Skeletal muscle tissue (tissue), 4 donors: ENCODE results near the gene SYNJ2. TPM values are rescaled to one million over a fixed set of nuclear protein-coding genes. Genes with fewer than 3 reads are reported as not detected.
A peak's percentile ranks its signal among the peaks of the same experiment; 100 is the strongest.

ENCODE experiments used
- H3K27ac ChIP-seq: one replicate; pipeline ENCODE4 v1.7.0; 2013; ENCODE audit warnings: mild to moderate bottlenecking, low read depth, low read length, inconsistent platforms
- H3K27me3 ChIP-seq, 3 donors: one replicate each; pipeline ENCODE4 v1.7.0; 2013; ENCODE audit warnings: low read length in 3 of 3; ENCODE audit not compliant: control insufficient read depth in 3 of 3, insufficient read depth in 3 of 3
- H3K36me3 ChIP-seq, 3 donors: one replicate each; pipeline ENCODE4 v1.7.0; 2013; ENCODE audit warnings: low read length in 3 of 3; ENCODE audit not compliant: control insufficient read depth in 3 of 3, insufficient read depth in 3 of 3
- H3K4me1 ChIP-seq, 3 donors: one replicate each; pipeline ENCODE4 v1.7.0; 2013; ENCODE audit warnings: low read length in 3 of 3, mild to moderate bottlenecking in 3 of 3; ENCODE audit not compliant: control insufficient read depth in 3 of 3, insufficient read depth in 3 of 3
- H3K4me3 ChIP-seq, 3 donors: one replicate each; pipeline ENCODE4 v1.7.0; 2013; ENCODE audit warnings: low read length in 3 of 3
- H3K9ac ChIP-seq, 3 donors: one replicate each; pipeline ENCODE4 v1.7.0; 2013; ENCODE audit warnings: low read length in 3 of 3, mild to moderate bottlenecking in 3 of 3, moderate library complexity in 2 of 3, low read depth in 1 of 3
- H3K9me3 ChIP-seq, 3 donors: one replicate each; pipeline ENCODE4 v1.7.0; 2013; ENCODE audit warnings: low read length in 3 of 3; ENCODE audit not compliant: control insufficient read depth in 3 of 3
- total RNA-seq: library from RNA; depleted of rRNA; stranded (reverse); fragments of >200 nt; gene quantifications from one replicate; pipeline ENCODE4 v1.2.3, GENCODE V29; 2014
- donor health status: Osteomylitis.

Gene SYNJ2
- total RNA-seq, 1 donor from 2014 or later: 8.4 TPM

DNA sequence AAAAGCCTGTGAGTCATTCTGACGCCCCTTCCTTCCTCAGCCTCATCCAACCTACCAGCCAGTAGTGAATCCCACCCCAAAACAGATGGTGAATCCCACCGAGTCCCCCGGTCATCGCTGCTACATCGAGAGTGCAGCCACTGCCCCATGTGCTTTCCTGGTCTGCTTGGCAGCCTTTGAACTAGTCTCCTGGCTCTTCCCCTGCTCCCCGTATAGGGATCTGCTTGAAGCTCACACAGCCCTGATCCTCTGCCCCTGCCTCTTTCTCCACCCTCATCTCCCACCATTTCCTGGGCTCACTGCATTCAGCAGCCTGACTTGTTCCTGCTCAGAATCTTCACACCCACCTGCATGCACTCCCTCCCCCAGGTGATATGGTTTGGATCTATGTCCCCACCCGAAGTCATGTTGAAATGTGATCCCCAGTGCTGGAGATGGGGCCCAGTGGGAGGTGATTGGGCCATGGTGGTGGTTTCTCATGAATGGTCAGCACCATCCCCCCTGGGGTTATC, 14.6 kb downstream of the SYNJ2 start:
- Histone ChIP-seq H3K4me1 (peaks cover 6 to 12% (median 8%) of the 10 kb centered on the region in 3 donors), H3K9ac (no peak overlapping the region), H3K27ac (no peak overlapping the region), H3K4me3 (no peak overlapping the region), H3K36me3 (no peaks in the 10 kb centered on the region), H3K27me3 (no peaks in the 10 kb centered on the region), H3K9me3 (no peaks in the 10 kb centered on the region)

DNA sequence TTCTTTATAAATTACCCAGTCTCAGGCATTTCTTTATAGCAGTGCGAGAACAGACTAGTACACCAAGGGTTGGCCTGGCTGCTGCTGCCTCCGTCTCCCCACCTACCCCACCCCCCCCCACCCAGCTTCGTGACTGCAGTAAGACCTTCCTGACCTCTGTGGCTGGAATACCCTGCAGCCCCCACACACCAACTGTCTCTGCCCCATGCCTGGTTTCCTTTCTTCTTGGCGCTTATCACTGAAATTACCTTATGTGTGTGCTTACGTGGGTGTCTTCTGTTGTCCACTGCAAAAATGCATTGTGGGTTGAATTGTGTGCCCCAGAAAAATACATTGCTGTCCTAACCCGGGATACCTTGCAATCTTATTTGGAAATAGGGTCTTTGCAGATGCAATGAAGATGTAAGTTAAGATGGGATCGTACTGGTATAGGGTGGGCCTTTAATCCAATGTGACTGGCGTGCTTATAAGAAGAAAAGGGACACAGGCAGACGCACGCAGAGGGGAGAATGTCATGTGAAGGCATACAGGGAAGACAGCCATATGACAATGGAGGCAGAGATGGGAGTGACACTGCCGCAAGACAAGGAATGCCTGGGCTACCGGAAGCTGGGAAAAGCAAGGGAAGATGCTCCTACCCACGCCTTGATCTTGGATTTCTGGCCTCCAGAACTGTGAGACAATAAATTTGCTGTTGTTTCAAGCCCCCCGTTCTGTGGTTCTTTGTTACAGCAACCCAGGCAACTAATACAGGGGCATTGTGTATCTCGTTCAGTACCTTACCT, 15.4 kb downstream of the SYNJ2 start:
- H3K9me3 ChIP-seq: no peaks in the 10 kb centered on the region
- H3K36me3 ChIP-seq: no peaks in the 10 kb centered on the region
- no peak overlapping the region for H3K4me3 ChIP-seq
- H3K27ac ChIP-seq: no peak overlapping the region
- H3K9ac ChIP-seq: no peak overlapping the region
- peaks cover 9 to 12% (median 9%) of the 10 kb centered on the region in 3 donors for H3K4me1 ChIP-seq
- H3K27me3 ChIP-seq: no peaks in the 10 kb centered on the region

DNA sequence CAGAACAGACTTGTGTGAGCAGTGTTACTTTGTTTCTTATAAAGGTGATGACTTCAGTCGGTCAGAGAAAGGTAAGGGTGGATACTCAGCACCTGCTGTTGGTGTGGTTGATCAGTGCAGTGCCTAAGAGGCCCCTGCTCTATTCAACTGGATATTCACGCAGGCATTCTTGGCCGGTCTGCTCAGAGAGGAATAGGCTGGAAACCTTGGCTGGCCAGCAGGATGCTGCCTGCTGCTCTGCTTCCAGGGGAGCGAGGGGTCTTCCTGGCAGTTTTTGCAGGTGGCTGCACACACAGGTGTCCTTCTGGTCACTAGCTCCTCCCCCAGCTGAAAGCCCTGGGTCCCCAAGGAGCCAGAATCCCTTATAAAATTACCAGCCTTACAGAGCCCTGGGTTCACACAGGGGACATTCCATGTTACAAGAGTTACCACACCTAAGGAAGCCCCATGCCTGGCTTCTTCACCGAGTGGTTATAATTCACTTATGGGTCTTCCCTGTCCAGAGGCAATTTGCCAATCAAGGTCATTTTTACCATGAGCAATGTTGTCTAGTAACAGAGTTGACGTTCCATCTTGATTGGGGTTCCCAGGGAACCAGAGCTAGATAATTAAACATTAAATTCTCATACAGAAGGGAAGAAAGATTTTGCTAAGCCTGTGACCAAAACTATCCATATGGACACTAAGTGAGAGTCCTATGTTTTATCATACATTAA, 16.4 kb downstream of the SYNJ2 start:
- Histone ChIP-seq H3K4me1 (peaks cover 18 to 21% (median 19%) of the 10 kb centered on the region in 3 donors), H3K36me3 (no peaks in the 10 kb centered on the region), H3K9me3 (no peaks in the 10 kb centered on the region), H3K4me3 (no peak overlapping the region), H3K9ac (no peak overlapping the region), H3K27me3 (no peaks in the 10 kb centered on the region), H3K27ac (no peak overlapping the region)

DNA sequence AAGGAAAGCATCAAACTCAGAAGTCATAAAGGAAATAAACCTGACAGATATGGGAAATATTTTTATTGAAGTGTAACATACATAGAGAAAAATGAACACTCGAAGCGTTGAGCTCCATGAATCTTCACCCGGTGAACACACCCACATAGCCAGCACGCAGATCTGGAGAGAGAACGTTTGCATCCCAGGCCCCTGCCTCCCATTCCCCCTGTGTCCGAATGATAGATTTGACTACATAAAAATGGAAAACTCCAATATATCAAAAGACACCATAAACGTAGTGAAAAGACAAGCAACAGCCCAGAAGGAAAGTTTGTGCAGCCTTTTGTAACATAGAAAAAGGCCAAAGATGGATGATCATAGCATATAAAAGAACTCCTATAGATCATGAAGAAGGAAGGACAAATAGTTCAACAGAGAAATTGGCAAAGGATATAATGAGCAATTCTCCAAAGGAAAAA, 17.1 kb downstream of the SYNJ2 start:
- Histone ChIP-seq H3K9me3 (no peaks in the 10 kb centered on the region), H3K27me3 (no peaks in the 10 kb centered on the region), H3K4me1 (peaks cover 25 to 28% (median 25%) of the 10 kb centered on the region in 3 donors), H3K4me3 (no peak overlapping the region), H3K27ac (no peak overlapping the region), H3K36me3 (no peaks in the 10 kb centered on the region), H3K9ac (no peak overlapping the region)

DNA sequence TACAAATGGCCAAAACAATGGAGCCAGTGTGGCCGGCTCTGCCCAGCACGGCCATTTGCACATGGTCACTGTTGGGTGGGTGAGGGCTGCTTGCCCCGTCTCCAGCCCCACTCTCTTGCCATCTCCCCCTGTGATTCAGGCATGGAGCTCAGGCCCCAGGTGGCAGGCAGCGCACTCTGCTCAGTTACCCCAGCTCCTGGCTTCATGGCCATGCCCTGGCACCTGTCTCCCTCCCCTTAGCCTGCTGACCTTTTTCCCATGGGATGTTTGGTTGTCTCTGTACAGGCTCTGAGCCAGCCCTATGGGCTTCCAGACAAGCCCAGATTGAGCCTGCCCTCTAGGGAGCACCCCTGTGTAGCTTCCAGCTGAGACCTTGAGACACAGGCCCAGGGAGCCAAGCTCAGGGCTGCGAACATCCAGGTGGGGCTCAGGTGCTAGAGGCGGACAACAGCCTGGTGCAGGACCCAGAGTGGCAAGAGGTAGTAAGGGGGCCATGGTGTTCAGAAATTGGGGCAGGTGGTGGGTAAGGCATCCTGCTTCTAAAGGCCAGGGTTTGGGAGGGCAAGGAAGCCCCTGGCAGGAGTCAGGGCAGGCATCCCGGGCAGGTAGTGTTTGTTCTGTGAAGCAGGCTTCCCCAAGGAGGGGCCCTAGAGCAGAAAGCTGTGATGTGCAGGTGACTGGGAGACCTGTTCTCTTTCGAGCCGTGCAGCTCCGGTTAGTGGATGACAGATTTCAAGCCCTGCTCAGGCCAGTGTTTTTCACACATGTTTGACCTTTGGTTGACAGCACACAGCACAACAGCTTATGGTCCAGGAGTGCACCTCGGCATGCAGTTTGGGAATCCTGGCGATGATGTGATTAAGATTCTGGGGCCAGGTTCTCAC, 17.7 kb downstream of the SYNJ2 start:
- H3K4me1 ChIP-seq: peaks cover 31 to 34% (median 32%) of the 10 kb centered on the region in 3 donors
- no peak overlapping the region for H3K27ac ChIP-seq
- H3K27me3 ChIP-seq: no peaks in the 10 kb centered on the region
- H3K4me3 ChIP-seq: no peak overlapping the region
- H3K9me3 ChIP-seq: no peaks in the 10 kb centered on the region
- H3K36me3 ChIP-seq: no peaks in the 10 kb centered on the region
- no peak overlapping the region for H3K9ac ChIP-seq

DNA sequence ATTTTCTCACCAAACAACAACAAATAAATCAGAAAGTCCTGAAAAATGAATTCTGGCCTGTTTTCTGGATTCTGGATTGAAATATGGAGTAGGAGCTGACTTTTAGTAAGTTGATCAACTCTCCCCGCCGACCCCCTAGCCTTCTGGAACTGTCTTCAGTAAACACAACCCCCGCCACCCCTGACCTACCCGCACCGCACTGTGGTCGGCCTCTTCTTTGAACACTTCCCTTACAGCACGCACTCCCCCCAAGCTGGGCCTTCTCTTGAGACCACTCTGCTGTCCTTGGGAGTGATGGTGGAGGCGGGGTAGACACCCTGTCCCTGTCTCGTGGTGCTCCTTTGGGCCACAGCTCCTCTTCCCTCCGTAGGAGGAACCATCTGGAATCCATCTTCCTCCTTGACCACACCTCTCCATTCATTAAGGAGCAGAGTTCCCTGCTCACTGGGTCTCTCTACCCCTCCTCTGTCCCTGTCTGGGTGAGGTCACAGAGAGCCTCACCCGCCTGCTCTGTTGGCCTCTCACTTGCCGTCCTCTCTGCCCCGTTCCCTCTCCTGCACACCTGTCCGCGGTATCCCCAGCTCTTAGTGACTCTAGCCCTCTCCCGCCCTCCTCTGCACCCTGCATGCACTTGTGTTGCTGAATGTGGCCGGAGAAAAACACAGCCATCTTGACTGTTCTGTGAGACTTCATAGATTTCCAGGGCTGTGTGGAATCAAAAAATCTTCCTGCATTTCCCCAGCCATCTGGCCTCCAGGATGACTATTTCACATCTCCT, 19.1 kb downstream of the SYNJ2 start:
- no peak overlapping the region for H3K4me3 ChIP-seq
- no peaks in the 10 kb centered on the region for H3K36me3 ChIP-seq
- H3K4me1 ChIP-seq: peaks cover 33 to 37% (median 35%) of the 10 kb centered on the region in 3 donors
- no peak overlapping the region for H3K9ac ChIP-seq
- H3K9me3 ChIP-seq: no peaks in the 10 kb centered on the region
- H3K27ac ChIP-seq: no peak overlapping the region
- H3K27me3 ChIP-seq: no peaks in the 10 kb centered on the region

DNA sequence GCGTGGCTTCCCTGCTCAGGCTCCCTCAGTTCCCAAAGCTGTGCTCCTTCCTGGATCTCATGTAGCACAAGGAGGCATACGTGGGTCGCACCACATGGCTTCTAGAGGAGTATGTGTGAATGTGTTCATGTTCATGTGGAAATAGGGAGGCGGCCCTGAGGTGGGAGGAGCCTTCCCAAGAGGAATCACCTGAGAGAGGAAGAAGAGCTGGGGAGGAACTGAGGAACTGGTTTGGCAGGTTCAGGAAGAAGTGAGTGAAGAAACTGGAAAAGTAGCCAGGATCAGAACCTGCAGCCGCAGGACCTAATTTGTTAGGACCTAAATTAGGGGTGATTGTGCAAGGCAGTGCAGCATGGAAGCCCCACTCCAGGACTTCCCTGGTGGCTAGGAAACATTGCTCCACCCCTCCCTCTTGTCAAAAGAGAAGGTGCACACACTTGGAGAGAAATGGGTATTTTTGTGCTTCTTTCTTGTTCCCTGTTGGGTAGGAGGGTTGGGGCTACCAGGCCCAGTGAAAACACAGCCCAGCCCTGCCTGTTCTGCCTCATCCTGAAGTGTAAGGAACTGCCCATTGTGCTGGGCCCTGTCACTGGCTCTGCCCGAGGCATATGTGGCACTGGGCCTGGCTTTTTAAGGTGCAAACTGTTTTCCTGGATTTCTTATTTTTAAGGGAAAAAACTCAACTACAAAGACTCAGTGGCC, 20.7 kb downstream of the SYNJ2 start:
- H3K27ac ChIP-seq: peak overlapping the region; percentile 79
- peaks cover 33 to 37% (median 35%) of the 10 kb centered on the region in 3 donors for H3K4me1 ChIP-seq
- no peaks in the 10 kb centered on the region for H3K27me3 ChIP-seq
- H3K9me3 ChIP-seq: no peaks in the 10 kb centered on the region
- no peaks in the 10 kb centered on the region for H3K36me3 ChIP-seq
- peak overlapping the region in 2 of 3 donors; percentile 16 to 44 for H3K9ac ChIP-seq
- H3K4me3 ChIP-seq: no peak overlapping the region

DNA sequence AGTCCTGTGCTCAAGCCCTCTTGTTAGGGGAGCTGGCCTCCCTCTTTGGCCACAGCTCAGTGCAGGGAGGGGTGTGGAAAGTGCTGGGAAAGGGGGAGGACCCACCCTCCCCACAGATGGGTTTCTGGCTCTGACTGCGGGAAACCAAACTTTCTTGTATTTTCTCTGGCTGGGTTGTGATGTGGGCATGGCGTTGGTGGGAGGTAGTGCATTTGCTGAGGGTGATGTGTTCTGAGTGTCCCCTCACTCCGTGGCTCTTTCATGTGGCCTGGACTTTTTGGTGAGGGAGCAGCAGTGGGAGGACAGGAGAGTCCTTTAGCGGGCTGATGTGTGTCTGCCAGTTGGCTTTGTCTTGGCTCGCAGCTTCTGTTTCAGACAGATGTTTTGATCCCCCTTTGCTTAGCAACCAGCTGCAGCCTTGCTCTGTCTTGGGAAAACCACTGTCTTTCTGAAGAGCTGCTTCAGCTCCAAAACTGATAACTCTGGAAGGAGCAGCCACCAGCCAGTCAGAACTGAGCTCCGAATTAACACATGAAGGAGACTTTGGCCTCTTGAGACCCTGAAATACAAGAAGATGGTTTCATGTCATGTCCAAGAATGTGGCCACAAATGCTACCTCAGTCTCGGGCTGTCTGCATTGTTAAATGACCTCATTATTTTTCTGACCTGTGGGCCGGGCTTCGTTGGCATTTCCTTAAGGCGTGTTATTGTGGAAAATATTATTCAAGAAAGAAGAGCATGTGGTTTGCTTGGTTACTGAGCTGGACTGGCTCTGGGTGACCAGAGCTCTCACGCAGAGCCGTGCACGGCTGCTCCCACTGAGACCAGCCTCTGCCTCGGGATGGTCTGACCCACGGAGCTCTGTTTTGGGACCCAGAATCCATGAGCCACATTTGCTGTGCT, 21.5 kb downstream of the SYNJ2 start:
- H3K36me3 ChIP-seq: no peaks in the 10 kb centered on the region
- no peaks in the 10 kb centered on the region for H3K9me3 ChIP-seq
- peaks cover 33 to 37% (median 35%) of the 10 kb centered on the region in 3 donors for H3K4me1 ChIP-seq
- H3K27me3 ChIP-seq: no peaks in the 10 kb centered on the region
- peak overlapping the region; percentile 79 for H3K27ac ChIP-seq
- H3K9ac ChIP-seq: peak overlapping the region; percentile 1 to 55 (median 54)
- peak overlapping the region in 2 of 3 donors; percentile 35 to 37 for H3K4me3 ChIP-seq
